HepG2 (cell line): ENCODE measurements around the gene PLIN4. TPM values are rescaled to one million over a fixed set of nuclear protein-coding genes. Genes with fewer than 3 reads are reported as not detected.

Source experiments
- FOXA1 ChIP-seq, 2 experiments: fragments of 450-650 bp in 1 of 2; sonication (generic) in 1 of 2; formaldehyde crosslinking in 1 of 2; IDR thresholded peaks; 2 replicates each; pipeline versions ENCODE4 v1.4.0 to v1.6.1; 2016 to 2020; ENCODE audit warnings: missing genetic modification reagents in 1 of 2
- SNAPC2 ChIP-seq: sonication (generic); formaldehyde crosslinking; IDR thresholded peaks from 2 replicates; pipeline ENCODE4 v1.8.1; 2022; ENCODE audit warnings: mild to moderate bottlenecking, missing genetic modification reagents
- SPEN ChIP-seq: sonication (generic); formaldehyde crosslinking; IDR thresholded peaks from 2 replicates; pipeline ENCODE4 v1.5.1; 2020; ENCODE audit warnings: low read depth, mild to moderate bottlenecking, missing genetic modification reagents
- ZFP36 ChIP-seq: fragments of 150-350 bp; IDR thresholded peaks from 2 replicates; pipeline ENCODE4 v1.6.1; 2018; ENCODE audit warnings: borderline replicate concordance, low read length, low read depth; ENCODE audit not compliant: partially characterized antibody
- ZNF232 ChIP-seq: sonication (generic); formaldehyde crosslinking; IDR thresholded peaks from 2 replicates; pipeline ENCODE4 v1.4.0; 2020; ENCODE audit warnings: missing genetic modification reagents, borderline replicate concordance
- ZNF337 ChIP-seq: sonication (generic); formaldehyde crosslinking; IDR thresholded peaks from 2 replicates; pipeline ENCODE4 v1.5.1; 2020; ENCODE audit warnings: missing genetic modification reagents, low read depth, mild to moderate bottlenecking, borderline replicate concordance
- ZNF605 ChIP-seq: sonication (generic); formaldehyde crosslinking; IDR thresholded peaks from 2 replicates; pipeline ENCODE4 v1.8.0; 2022; ENCODE audit warnings: mild to moderate bottlenecking, missing genetic modification reagents
- ZNF629 ChIP-seq: sonication (generic); formaldehyde crosslinking; conservative IDR thresholded peaks from 2 replicates; pipeline ENCODE4 v1.5.0; 2020; ENCODE audit warnings: missing genetic modification reagents
- ZNF678 ChIP-seq: sonication (generic); formaldehyde crosslinking; IDR thresholded peaks from 2 replicates; pipeline ENCODE4 v1.4.0; 2020; ENCODE audit warnings: mild to moderate bottlenecking, missing genetic modification reagents
- ZNF747 ChIP-seq: sonication (generic); formaldehyde crosslinking; IDR thresholded peaks from 2 replicates; pipeline ENCODE4 v1.8.1; 2023; ENCODE audit warnings: missing genetic modification reagents, mild to moderate bottlenecking, borderline replicate concordance
- polyA plus RNA-seq, 8 experiments: library from polyadenylated mRNA; depleted of rRNA in 3 of 8; stranded (reverse) in 7 of 8; unstranded in 1 of 8; fragments of >200 nt; fragmentation: Illumina TruSeq in 4 of 8; extraction: Trizol in 4 of 8; gene quantifications; 2 replicates each; pipeline versions ENCODE4 v1.2.1 to v1.2.3, GENCODE V29; 2011 to 2016; ENCODE audit warnings: low read depth in 4 of 8, missing spikeins in 1 of 8, mixed read lengths in 1 of 8; ENCODE audit not compliant: insufficient read depth in 1 of 8
- total RNA-seq, 5 experiments: library from RNA; depleted of rRNA; stranded (reverse); fragments of >200 nt; fragmentation: Illumina TruSeq; extraction: Trizol; gene quantifications; 2 replicates each; pipeline ENCODE4 v1.2.3, GENCODE V29; 2016; ENCODE audit warnings: low read depth in 1 of 5
- TF ChIP-seq, protein P1 (sequence below): sonication (generic); formaldehyde crosslinking; IDR thresholded peaks from 2 replicates; pipeline ENCODE4 v1.5.1; 2020; ENCODE audit warnings: mild to moderate bottlenecking, missing genetic modification reagents, borderline replicate concordance
- TF ChIP-seq, protein P2 (sequence below): sonication (generic); formaldehyde crosslinking; IDR thresholded peaks from 2 replicates; pipeline ENCODE4 v1.5.1; 2020; ENCODE audit warnings: mild to moderate bottlenecking, missing genetic modification reagents
- TF ChIP-seq, protein P3 (sequence below): sonication (generic); formaldehyde crosslinking; IDR thresholded peaks from 2 replicates; pipeline ENCODE4 v1.4.0; 2020; ENCODE audit warnings: missing genetic modification reagents
- TF ChIP-seq, protein P4 (sequence below): sonication (generic); formaldehyde crosslinking; IDR thresholded peaks from 2 replicates; pipeline ENCODE4 v1.4.0; 2020; ENCODE audit warnings: mild to moderate bottlenecking, missing genetic modification reagents

PLIN4 gene
- total and polyA plus RNA-seq, 2 of the 13 experiments (the other 11 are each of a cell fraction or from before 2014, with no cell fraction given): 1.1 to 1.3 TPM

DNA sequence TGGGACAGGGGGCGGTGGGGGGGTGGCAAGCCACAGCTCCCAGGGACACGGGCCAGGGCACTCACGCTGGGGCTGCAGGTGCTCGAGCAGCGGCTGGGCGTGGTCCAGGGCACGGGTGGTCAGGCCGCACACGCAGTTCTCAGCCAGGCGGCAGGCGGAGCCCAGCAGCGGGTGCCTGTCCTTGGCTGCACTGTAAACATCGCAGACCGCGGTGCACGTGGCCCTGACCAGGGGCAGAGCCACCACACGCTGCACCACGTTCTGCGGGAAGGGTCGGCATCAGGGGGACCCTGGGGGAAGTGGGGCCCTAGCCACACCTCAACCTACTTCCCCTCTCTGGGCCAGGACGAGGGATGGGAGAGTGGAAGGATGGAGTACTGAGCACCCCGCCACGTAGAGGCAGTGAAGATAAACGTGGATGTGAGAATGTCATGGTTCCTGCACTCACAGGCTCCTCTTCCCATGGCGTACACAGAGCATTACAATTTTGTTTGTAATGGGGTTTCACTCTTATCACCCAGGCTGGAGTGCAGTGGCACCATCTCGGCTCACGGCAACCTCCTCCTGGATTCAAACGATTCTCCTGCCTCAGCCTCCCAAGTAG lies 13.4 kb upstream of the PLIN4 start (continued):
- TF ChIP-seq, protein P1, sequence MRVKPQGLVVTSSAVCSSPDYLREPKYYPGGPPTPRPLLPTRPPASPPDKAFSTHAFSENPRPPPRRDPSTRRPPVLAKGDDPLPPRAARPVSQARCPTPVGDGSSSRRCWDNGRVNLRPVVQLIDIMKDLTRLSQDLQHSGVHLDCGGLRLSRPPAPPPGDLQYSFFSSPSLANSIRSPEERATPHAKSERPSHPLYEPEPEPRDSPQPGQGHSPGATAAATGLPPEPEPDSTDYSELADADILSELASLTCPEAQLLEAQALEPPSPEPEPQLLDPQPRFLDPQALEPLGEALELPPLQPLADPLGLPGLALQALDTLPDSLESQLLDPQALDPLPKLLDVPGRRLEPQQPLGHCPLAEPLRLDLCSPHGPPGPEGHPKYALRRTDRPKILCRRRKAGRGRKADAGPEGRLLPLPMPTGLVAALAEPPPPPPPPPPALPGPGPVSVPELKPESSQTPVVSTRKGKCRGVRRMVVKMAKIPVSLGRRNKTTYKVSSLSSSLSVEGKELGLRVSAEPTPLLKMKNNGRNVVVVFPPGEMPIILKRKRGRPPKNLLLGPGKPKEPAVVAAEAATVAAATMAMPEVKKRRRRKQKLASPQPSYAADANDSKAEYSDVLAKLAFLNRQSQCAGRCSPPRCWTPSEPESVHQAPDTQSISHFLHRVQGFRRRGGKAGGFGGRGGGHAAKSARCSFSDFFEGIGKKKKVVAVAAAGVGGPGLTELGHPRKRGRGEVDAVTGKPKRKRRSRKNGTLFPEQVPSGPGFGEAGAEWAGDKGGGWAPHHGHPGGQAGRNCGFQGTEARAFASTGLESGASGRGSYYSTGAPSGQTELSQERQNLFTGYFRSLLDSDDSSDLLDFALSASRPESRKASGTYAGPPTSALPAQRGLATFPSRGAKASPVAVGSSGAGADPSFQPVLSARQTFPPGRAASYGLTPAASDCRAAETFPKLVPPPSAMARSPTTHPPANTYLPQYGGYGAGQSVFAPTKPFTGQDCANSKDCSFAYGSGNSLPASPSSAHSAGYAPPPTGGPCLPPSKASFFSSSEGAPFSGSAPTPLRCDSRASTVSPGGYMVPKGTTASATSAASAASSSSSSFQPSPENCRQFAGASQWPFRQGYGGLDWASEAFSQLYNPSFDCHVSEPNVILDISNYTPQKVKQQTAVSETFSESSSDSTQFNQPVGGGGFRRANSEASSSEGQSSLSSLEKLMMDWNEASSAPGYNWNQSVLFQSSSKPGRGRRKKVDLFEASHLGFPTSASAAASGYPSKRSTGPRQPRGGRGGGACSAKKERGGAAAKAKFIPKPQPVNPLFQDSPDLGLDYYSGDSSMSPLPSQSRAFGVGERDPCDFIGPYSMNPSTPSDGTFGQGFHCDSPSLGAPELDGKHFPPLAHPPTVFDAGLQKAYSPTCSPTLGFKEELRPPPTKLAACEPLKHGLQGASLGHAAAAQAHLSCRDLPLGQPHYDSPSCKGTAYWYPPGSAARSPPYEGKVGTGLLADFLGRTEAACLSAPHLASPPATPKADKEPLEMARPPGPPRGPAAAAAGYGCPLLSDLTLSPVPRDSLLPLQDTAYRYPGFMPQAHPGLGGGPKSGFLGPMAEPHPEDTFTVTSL (CRISPR knock-in tag): no peak
- TF ChIP-seq ZNF629 (CRISPR knock-in tag) (0 out of 2 replicates have a peak, but pooled peaks have one; percentile 7), ZFP36 (no peak), ZNF337 (CRISPR knock-in tag) (no peak), ZNF678 (CRISPR knock-in tag) (no peak; the same call in 1 of the 2 replicates), ZNF605 (CRISPR knock-in tag) (peak; percentile 78; the same call in 1 of the 2 replicates), SPEN (CRISPR knock-in tag) (peak; percentile 84; the same call in 1 of the 2 replicates), ZNF232 (peak; percentile 91; the same call in 1 of the 2 replicates), ZNF747 (CRISPR knock-in tag) (no peak), SNAPC2 (CRISPR knock-in tag) (no peak; the same call in 1 of the 2 replicates), FOXA1 (IDR thresholded peaks at IDR 0.05) (no peak), FOXA1 (CRISPR knock-in tag; IDR thresholded peaks at IDR 0.05) (peak; percentile 92)
- TF ChIP-seq, protein P2, sequence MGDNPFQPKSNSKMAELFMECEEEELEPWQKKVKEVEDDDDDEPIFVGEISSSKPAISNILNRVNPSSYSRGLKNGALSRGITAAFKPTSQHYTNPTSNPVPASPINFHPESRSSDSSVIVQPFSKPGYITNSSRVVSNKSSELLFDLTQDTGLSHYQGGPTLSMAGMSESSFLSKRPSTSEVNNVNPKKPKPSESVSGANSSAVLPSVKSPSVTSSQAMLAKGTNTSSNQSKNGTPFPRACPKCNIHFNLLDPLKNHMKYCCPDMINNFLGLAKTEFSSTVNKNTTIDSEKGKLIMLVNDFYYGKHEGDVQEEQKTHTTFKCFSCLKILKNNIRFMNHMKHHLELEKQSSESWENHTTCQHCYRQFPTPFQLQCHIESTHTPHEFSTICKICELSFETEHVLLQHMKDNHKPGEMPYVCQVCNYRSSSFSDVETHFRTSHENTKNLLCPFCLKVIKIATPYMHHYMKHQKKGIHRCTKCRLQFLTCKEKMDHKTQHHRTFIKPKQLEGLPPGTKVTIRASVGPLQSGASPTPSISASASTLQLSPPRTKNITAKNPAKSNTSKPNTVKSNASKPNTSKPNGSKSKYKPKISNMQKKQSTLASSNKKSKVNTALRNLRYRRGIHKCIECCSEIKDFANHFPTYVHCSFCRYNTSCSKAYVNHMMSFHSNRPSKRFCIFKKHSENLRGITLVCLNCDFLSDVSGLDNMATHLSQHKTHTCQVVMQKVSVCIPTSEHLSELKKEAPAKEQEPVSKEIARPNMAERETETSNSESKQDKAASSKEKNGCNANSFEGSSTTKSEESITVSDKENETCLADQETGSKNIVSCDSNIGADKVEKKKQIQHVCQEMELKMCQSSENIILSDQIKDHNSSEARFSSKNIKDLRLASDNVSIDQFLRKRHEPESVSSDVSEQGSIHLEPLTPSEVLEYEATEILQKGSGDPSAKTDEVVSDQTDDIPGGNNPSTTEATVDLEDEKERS: 0 out of 2 replicates have a peak, but pooled peaks have one; percentile 15
- TF ChIP-seq, protein P3, sequence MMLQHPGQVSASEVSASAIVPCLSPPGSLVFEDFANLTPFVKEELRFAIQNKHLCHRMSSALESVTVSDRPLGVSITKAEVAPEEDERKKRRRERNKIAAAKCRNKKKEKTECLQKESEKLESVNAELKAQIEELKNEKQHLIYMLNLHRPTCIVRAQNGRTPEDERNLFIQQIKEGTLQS (CRISPR knock-in tag): no peak; the same call in 1 of the 2 replicates
- TF ChIP-seq, protein P4, sequence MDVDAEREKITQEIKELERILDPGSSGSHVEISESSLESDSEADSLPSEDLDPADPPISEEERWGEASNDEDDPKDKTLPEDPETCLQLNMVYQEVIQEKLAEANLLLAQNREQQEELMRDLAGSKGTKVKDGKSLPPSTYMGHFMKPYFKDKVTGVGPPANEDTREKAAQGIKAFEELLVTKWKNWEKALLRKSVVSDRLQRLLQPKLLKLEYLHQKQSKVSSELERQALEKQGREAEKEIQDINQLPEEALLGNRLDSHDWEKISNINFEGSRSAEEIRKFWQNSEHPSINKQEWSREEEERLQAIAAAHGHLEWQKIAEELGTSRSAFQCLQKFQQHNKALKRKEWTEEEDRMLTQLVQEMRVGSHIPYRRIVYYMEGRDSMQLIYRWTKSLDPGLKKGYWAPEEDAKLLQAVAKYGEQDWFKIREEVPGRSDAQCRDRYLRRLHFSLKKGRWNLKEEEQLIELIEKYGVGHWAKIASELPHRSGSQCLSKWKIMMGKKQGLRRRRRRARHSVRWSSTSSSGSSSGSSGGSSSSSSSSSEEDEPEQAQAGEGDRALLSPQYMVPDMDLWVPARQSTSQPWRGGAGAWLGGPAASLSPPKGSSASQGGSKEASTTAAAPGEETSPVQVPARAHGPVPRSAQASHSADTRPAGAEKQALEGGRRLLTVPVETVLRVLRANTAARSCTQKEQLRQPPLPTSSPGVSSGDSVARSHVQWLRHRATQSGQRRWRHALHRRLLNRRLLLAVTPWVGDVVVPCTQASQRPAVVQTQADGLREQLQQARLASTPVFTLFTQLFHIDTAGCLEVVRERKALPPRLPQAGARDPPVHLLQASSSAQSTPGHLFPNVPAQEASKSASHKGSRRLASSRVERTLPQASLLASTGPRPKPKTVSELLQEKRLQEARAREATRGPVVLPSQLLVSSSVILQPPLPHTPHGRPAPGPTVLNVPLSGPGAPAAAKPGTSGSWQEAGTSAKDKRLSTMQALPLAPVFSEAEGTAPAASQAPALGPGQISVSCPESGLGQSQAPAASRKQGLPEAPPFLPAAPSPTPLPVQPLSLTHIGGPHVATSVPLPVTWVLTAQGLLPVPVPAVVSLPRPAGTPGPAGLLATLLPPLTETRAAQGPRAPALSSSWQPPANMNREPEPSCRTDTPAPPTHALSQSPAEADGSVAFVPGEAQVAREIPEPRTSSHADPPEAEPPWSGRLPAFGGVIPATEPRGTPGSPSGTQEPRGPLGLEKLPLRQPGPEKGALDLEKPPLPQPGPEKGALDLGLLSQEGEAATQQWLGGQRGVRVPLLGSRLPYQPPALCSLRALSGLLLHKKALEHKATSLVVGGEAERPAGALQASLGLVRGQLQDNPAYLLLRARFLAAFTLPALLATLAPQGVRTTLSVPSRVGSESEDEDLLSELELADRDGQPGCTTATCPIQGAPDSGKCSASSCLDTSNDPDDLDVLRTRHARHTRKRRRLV (CRISPR knock-in tag): 0 out of 2 replicates have a peak, but pooled peaks have one; percentile 42
